ENCODE measurements around the gene IFITM5. TPM values are rescaled to one million over a fixed set of nuclear protein-coding genes. Genes with fewer than 3 reads are reported as not detected.
A peak's percentile ranks its signal among the peaks of the same experiment; 100 is the strongest.

Gene IFITM5
- total RNA-seq, 1 donor from 2014 or later: not detected

- Mint-ChIP-seq H3K4me3 (no peak overlapping the region), H3K9me3 (no peaks in the 10 kb centered on the region), H3K27me3 (ENCODE audit: insufficient read depth) (peaks cover 10% of the 10 kb centered on the region), H3K27ac (no peak overlapping the region), H3K36me3 (ENCODE audit: low read depth) (peaks cover 7% of the 10 kb centered on the region), H3K4me1 (ENCODE audit: low read depth) (peaks cover 43% of the 10 kb centered on the region)
- intact Hi-C loops (cut with micrococcal nuclease): loop anchor here (2.0 to 5.0 kb wide), 3 partner anchors 92 to 212 kb away; no protein-coding TSS in a partner anchor
- no peak for DNase-seq (ENCODE audit: low spot score)
Measured at GRCh38 chr11:304915-305843, 5.9 kb upstream of the IFITM5 start.

GRCh38 chr11:304061-304506 is 4.8 kb upstream of the IFITM5 start:
- DNase-seq (ENCODE audit: low spot score): no peak
- H3K27me3 Mint-ChIP-seq (ENCODE audit: insufficient read depth): peaks cover 11% of the 10 kb centered on the region
- peaks cover 35% of the 10 kb centered on the region for H3K4me1 Mint-ChIP-seq (ENCODE audit: low read depth)
- peaks cover under 1% of the 10 kb centered on the region for H3K36me3 Mint-ChIP-seq (ENCODE audit: low read depth)
- H3K4me3 Mint-ChIP-seq: no peak overlapping the region
- intact Hi-C loops (cut with micrococcal nuclease): loop anchor here (2.0 kb wide), 1 partner anchor 93 kb away; no protein-coding TSS in a partner anchor
- no peak overlapping the region for H3K27ac Mint-ChIP-seq
- no peaks in the 10 kb centered on the region for H3K9me3 Mint-ChIP-seq

- H3K36me3 Mint-ChIP-seq (ENCODE audit: low read depth): no peaks in the 10 kb centered on the region
- DNase-seq (ENCODE audit: low spot score): no peak
- intact Hi-C loops (cut with micrococcal nuclease): no loop called here
- H3K4me3 Mint-ChIP-seq: no peak overlapping the region
- no peaks in the 10 kb centered on the region for H3K9me3 Mint-ChIP-seq
- peaks cover 11% of the 10 kb centered on the region for H3K27me3 Mint-ChIP-seq (ENCODE audit: insufficient read depth)
- H3K27ac Mint-ChIP-seq: no peak overlapping the region
- peaks cover 34% of the 10 kb centered on the region for H3K4me1 Mint-ChIP-seq (ENCODE audit: low read depth)
Measured at GRCh38 chr11:303363-303762, 4.0 kb upstream of the IFITM5 start.

GRCh38 chr11:299951-300735 is 817 bp upstream of the IFITM5 start:
- no peak for DNase-seq (ENCODE audit: low spot score)
- Mint-ChIP-seq H3K4me3 (no peak overlapping the region), H3K36me3 (ENCODE audit: low read depth) (no peaks in the 10 kb centered on the region), H3K9me3 (no peaks in the 10 kb centered on the region), H3K27me3 (ENCODE audit: insufficient read depth) (peaks cover 13% of the 10 kb centered on the region), H3K4me1 (ENCODE audit: low read depth) (peaks cover 23% of the 10 kb centered on the region), H3K27ac (peak overlapping the region; percentile 12)
- intact Hi-C loops (cut with micrococcal nuclease): no loop called here

- H3K27me3 Mint-ChIP-seq (ENCODE audit: insufficient read depth): peaks cover 13% of the 10 kb centered on the region
- H3K4me3 Mint-ChIP-seq: no peak overlapping the region
- intact Hi-C loops (cut with micrococcal nuclease): no loop called here
- H3K36me3 Mint-ChIP-seq (ENCODE audit: low read depth): no peaks in the 10 kb centered on the region
- H3K4me1 Mint-ChIP-seq (ENCODE audit: low read depth): peaks cover 20% of the 10 kb centered on the region
- no peak overlapping the region for H3K27ac Mint-ChIP-seq
- DNase-seq (ENCODE audit: low spot score): no peak
- H3K9me3 Mint-ChIP-seq: no peaks in the 10 kb centered on the region
Measured at GRCh38 chr11:298406-299065, 790 bp downstream of the IFITM5 start.

- no peaks in the 10 kb centered on the region for H3K36me3 Mint-ChIP-seq (ENCODE audit: low read depth)
- no peaks in the 10 kb centered on the region for H3K9me3 Mint-ChIP-seq
- H3K27me3 Mint-ChIP-seq (ENCODE audit: insufficient read depth): peaks cover 13% of the 10 kb centered on the region
- intact Hi-C loops (cut with micrococcal nuclease): no loop called here
- H3K27ac Mint-ChIP-seq: peak overlapping the region; percentile 78
- DNase-seq (ENCODE audit: low spot score): no peak
- no peak overlapping the region for H3K4me3 Mint-ChIP-seq
- peaks cover 17% of the 10 kb centered on the region for H3K4me1 Mint-ChIP-seq (ENCODE audit: low read depth)
Measured at GRCh38 chr11:297586-298405, 1.5 kb downstream of the IFITM5 start.

- no peaks in the 10 kb centered on the region for H3K9me3 Mint-ChIP-seq
- peaks cover 13% of the 10 kb centered on the region for H3K27me3 Mint-ChIP-seq (ENCODE audit: insufficient read depth)
- no peak for DNase-seq (ENCODE audit: low spot score)
- intact Hi-C loops (cut with micrococcal nuclease): no loop called here
- H3K36me3 Mint-ChIP-seq (ENCODE audit: low read depth): no peaks in the 10 kb centered on the region
- H3K4me1 Mint-ChIP-seq (ENCODE audit: low read depth): peaks cover 12% of the 10 kb centered on the region
- H3K27ac Mint-ChIP-seq: peak overlapping the region; percentile 78
- H3K4me3 Mint-ChIP-seq: no peak overlapping the region
Measured at GRCh38 chr11:297051-297585, 2.2 kb downstream of the IFITM5 start.

GRCh38 chr11:296171-297050 is 2.9 kb downstream of the IFITM5 start:
- H3K27me3 Mint-ChIP-seq (ENCODE audit: insufficient read depth): peaks cover 13% of the 10 kb centered on the region
- no peak overlapping the region for H3K4me3 Mint-ChIP-seq
- peaks cover 13% of the 10 kb centered on the region for H3K4me1 Mint-ChIP-seq (ENCODE audit: low read depth)
- peaks cover 2% of the 10 kb centered on the region for H3K36me3 Mint-ChIP-seq (ENCODE audit: low read depth)
- no peak for DNase-seq (ENCODE audit: low spot score)
- H3K27ac Mint-ChIP-seq: no peak overlapping the region
- intact Hi-C loops (cut with micrococcal nuclease): no loop called here
- H3K9me3 Mint-ChIP-seq: no peaks in the 10 kb centered on the region

- DNase-seq (ENCODE audit: low spot score): no peak
- H3K27me3 Mint-ChIP-seq (ENCODE audit: insufficient read depth): peaks cover 7% of the 10 kb centered on the region
- H3K4me1 Mint-ChIP-seq (ENCODE audit: low read depth): peaks cover 18% of the 10 kb centered on the region
- peaks cover 8% of the 10 kb centered on the region for H3K36me3 Mint-ChIP-seq (ENCODE audit: low read depth)
- intact Hi-C loops (cut with micrococcal nuclease): no loop called here
- H3K4me3 Mint-ChIP-seq: no peak overlapping the region
- H3K27ac Mint-ChIP-seq: no peak overlapping the region
- H3K9me3 Mint-ChIP-seq: no peaks in the 10 kb centered on the region
Measured at GRCh38 chr11:295351-296170, 3.8 kb downstream of the IFITM5 start.

- no peak overlapping the region for H3K4me3 Mint-ChIP-seq
Measured at GRCh38 chr11:294780-295179, 4.5 kb downstream of the IFITM5 start.

More at GRCh38 chr11:294780-295179, 4.5 kb downstream of the IFITM5 start:
- no peak for DNase-seq (ENCODE audit: low spot score)
- Mint-ChIP-seq H3K27ac (no peak overlapping the region), H3K9me3 (no peaks in the 10 kb centered on the region), H3K27me3 (ENCODE audit: insufficient read depth) (peaks cover 1% of the 10 kb centered on the region), H3K4me1 (ENCODE audit: low read depth) (peaks cover 15% of the 10 kb centered on the region), H3K36me3 (ENCODE audit: low read depth) (peaks cover 8% of the 10 kb centered on the region)
- intact Hi-C loops (cut with micrococcal nuclease): no loop called here

All from activated T-helper 1 cell treated with anti-CD3 and anti-CD28 coated beads, Interleukin-12 subunit alpha, Interleukin-12 subunit beta, Interleukin-2, Interleukin-4 antibody, amounts not matched to agents 30 ng/mL and 10 ng/mL and 1 ng/mL, durations not matched to agents 14 hours and 24 hours and 36 hours (primary cell).